Fibroblast of villous mesenchyme (primary cell): ENCODE measurements around the gene MANBA. TPM values are rescaled to one million over a fixed set of nuclear protein-coding genes. Genes with fewer than 3 reads are reported as not detected.

Source experiments
- DNase-seq: peaks from one replicate; pipeline ENCODE4 v3.0.0-alpha.2; 2010; ENCODE audit warnings: low read depth
- H3K4me3 ChIP-seq: 2 replicates; pipeline ENCODE4 v1.5.1; 2011; ENCODE audit warnings: low read depth, mild to moderate bottlenecking, low read length
- CTCF ChIP-seq: IDR thresholded peaks from 2 replicates; pipeline ENCODE4 v1.5.1; 2012; ENCODE audit warnings: low read depth, mild to moderate bottlenecking, low read length; ENCODE audit not compliant: insufficient read depth
- small RNA-seq: library from RNA; depleted of rRNA; stranded (forward); fragments of <200 nt; gene quantifications from one replicate; pipeline ENCODE3, GENCODE V24; 2012
- total RNA-seq: library from RNA; depleted of rRNA; stranded (reverse); fragments of >200 nt; gene quantifications from 2 replicates; pipeline ENCODE4 v1.2.3, GENCODE V29; 2012

MANBA gene
- total RNA-seq, 1 donor, result 53.5 TPM

DNA sequence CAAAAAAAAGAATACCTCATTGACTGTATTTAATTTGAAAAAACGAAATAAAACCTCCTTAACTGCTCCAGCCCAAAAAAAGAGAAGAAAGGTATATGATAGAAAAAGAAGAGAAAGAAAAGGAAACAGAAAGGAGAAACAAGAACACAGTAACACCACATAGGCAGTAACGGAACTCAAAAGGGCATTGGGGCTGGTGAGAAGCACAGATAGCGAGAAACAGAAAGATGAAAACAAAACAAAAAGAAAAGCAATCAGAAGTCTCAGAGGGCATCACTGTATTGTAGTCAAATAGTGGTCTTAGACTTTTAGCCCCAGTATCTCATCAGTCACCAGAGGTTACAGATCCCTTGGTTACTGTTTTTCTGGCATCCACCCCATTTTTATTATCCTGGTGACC lies 171.0 kb downstream of the MANBA start:
- no peak overlapping the region for H3K4me3 ChIP-seq
- no peak for DNase-seq
- no peak for TF ChIP-seq CTCF

DNA sequence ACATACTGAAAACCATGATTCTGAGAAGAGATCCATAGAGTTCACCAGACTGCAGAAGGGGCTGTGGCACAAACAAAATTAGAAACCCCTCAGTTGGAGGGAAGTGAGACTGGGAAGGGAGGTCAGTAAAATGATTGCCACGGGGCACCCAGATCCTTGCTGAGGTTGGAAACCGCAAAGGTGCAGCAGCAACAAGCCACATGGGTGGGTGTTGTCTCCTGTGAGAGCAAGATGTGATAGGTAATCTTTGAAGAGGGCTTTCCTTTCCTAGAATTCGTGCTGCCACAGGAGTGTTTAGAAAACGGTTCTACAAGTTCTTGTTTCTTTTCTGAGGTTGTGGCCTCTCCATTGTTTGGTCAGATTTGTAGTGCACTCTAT lies 174.1 kb downstream of the MANBA start:
- H3K4me3 ChIP-seq, result no peak overlapping the region
- no peak for TF ChIP-seq CTCF
- DNase-seq, result no peak

DNA sequence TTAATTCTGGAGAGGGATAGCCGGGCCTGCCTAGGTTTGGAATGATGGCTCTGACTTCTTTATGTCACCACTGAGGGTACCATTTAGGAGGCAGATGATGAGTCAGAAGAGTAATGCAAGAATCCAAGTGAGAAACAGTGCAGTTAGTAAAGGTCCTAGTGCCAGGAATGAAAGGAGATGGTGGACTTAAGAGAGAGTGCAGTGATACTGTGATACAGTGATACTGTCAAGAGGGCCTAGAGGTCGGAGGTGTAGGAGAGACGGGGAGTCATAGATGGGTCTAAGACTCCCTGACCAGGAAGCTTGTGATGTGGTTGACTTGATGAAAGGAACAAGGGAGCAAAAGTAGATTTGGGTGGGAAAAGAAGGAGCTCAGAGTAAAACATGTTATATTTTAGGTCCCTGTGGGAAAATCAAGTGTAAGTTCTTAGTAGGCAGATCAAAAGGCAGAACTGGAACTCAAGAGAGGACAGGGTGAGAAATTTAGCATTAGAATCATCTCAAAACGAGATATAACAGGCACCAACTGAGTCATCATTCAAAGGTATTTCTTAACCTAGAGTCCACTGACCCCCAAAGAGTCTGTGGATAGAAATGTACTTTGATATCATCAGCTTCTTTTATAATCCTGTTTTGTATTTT lies 174.6 kb downstream of the MANBA start:
- H3K4me3 ChIP-seq, result no peak overlapping the region
- no peak for DNase-seq
- TF ChIP-seq CTCF, result no peak

GRCh38 chr4:102585329-102585728 lies 175.4 kb downstream of the MANBA start:
- H3K4me3 ChIP-seq, result no peak overlapping the region
- TF ChIP-seq CTCF, result no peak
- DNase-seq, result no peak

DNA sequence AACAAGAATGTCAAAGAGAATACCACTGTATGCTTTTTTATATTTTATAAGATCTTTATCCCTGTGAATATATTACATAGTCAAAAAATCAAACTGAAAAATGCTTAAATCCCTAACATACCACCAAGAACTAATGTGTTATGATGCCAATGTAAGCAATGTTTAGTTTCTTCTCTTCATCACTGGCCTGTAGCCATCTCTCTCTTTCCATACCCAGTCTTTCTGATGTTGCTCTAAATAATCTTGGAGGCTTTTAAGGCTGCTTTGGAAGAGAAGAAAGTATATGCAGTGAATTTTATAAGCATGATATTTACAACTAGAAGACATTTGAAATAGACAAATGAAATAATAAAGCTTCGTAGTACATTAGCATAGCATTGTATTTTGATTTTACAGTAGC lies 176.7 kb downstream of the MANBA start:
- H3K4me3 ChIP-seq, result no peak overlapping the region
- no peak for DNase-seq
- no peak for TF ChIP-seq CTCF

Small RNA genes lying within 50 kb of the gene (small RNA-seq; reads per million reads assigned to genes)
- gene AC018797.1, result not detected

Other genes with a start within 250 kb of the MANBA start
- 399 and 495 TPM in 2 replicates for gene UBE2D3, start 66.6 kb upstream of the MANBA start, total RNA-seq
- gene CISD2, start 108.0 kb upstream of the MANBA start, total RNA-seq, result 24.2 and 36.3 TPM in 2 replicates